Measurements from ENCODE around the gene CST1. TPM values are rescaled to one million over a fixed set of nuclear protein-coding genes. Genes with fewer than 3 reads are reported as not detected.

CST1 gene, protein sequence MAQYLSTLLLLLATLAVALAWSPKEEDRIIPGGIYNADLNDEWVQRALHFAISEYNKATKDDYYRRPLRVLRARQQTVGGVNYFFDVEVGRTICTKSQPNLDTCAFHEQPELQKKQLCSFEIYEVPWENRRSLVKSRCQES
- total RNA-seq: 0.37 and 48.1 TPM in 2 replicates

DNA sequence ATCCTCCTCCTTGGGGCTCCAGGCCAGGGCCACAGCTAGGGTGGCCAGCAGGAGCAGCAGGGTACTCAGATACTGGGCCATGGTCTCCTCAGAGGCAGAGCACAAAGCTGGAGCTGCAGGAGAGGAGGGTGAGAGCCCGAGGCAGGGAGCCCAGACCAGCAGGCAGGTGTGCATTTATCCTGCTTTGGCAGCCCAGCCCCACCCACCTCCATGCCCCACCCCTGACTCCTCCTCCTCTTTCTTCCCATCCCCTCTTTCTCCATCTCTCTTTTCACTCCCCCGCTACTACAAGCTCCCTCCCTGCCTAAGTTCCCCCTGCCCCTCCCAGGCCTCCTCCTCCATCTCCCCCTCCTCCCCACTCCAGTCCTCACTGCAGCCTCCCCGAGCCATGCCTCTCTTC, at the start of gene CST1:
Gene CST1, minus strand, starts transcription at position 150 of the 400 bp plus-strand sequence. Its CDS starts 69 bp downstream, at position 81.

Other genes with a start within 250 kb of the CST1 start
- gene CST9L, start 182.5 kb downstream of the CST1 start, total RNA-seq: not detected in 2 replicates
- gene CST9, start 145.0 kb downstream of the CST1 start, total RNA-seq: not detected in 2 replicates
- gene CST3, start 113.0 kb downstream of the CST1 start, total RNA-seq: 173 and 310 TPM in 2 replicates
- gene CST4, start 61.9 kb downstream of the CST1 start, total RNA-seq: 0.26 and 0.31 TPM in 2 replicates
- 2.8 and 10.8 TPM in 2 replicates for gene CST2, start 75.8 kb upstream of the CST1 start, total RNA-seq
- not detected in 2 replicates for gene CST5, start 128.8 kb upstream of the CST1 start, total RNA-seq
- not detected in 2 replicates for gene GGTLC1, start 237.8 kb upstream of the CST1 start, total RNA-seq